Duodenal mucosa (tissue), 2 donors: ENCODE results near the gene TSC2.
A peak's percentile ranks its signal among the peaks of the same experiment; 100 is the strongest.

Source experiments
- H3K27ac ChIP-seq: one replicate; pipeline ENCODE4 v1.7.0; 2013; ENCODE audit warnings: low read depth, low read length
- H3K27me3 ChIP-seq, 2 donors: one replicate each; pipeline ENCODE4 v1.7.0; 2013; ENCODE audit warnings: low read length in 2 of 2, control low read depth in 1 of 2; ENCODE audit not compliant: insufficient read depth in 2 of 2, control insufficient read depth in 1 of 2
- H3K36me3 ChIP-seq, 2 donors: one replicate each; pipeline ENCODE4 v1.7.0; 2013; ENCODE audit warnings: low read length in 2 of 2, control low read depth in 1 of 2; ENCODE audit not compliant: insufficient read depth in 2 of 2, control insufficient read depth in 1 of 2
- H3K4me1 ChIP-seq, 2 donors: one replicate each; pipeline ENCODE4 v1.7.0; 2013; ENCODE audit warnings: low read length in 2 of 2, control low read depth in 1 of 2; ENCODE audit not compliant: insufficient read depth in 2 of 2, control insufficient read depth in 1 of 2
- H3K4me3 ChIP-seq, 2 donors: one replicate each; pipeline ENCODE4 v1.7.0; 2013; ENCODE audit warnings: low read length in 2 of 2, low read depth in 1 of 2
- H3K9ac ChIP-seq, 2 donors: one replicate each; pipeline ENCODE4 v1.7.0; 2013; ENCODE audit warnings: low read length in 2 of 2, low read depth in 1 of 2
- H3K9me3 ChIP-seq, 2 donors: one replicate each; pipeline ENCODE4 v1.7.0; 2013; ENCODE audit warnings: low read length in 2 of 2, control low read depth in 1 of 2; ENCODE audit not compliant: control insufficient read depth in 1 of 2

The TSC2 gene

DNA sequence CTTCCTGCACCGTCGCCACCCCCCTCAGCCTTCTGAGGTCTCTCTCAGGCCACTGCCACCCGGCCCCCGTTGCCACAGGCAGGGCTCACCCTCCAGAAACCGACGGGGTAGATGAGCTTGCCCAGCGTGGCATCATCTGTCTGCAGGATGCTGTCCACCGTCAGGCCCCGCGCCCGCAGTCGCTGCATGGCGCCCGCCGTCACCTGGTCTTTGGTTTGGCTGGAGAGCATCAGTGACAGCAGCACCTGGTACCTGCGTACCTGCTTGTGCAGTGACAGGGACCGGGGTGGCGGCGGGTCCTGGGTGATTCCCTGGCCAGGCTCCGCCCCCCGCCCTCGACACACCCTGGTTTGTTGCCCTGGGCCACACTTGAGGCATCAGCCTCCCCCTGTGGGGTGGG is 3.2 kb upstream of the TSC2 start:
- Histone ChIP-seq H3K4me3 (no peak overlapping the region), H3K4me1 (peaks cover 33 to 55% of the 10 kb centered on the region in 2 donors), H3K9me3 (no peaks in the 10 kb centered on the region), H3K27ac (no peak overlapping the region), H3K36me3 (no peaks in the 10 kb centered on the region), H3K9ac (no peak overlapping the region), H3K27me3 (no peaks in the 10 kb centered on the region)

DNA sequence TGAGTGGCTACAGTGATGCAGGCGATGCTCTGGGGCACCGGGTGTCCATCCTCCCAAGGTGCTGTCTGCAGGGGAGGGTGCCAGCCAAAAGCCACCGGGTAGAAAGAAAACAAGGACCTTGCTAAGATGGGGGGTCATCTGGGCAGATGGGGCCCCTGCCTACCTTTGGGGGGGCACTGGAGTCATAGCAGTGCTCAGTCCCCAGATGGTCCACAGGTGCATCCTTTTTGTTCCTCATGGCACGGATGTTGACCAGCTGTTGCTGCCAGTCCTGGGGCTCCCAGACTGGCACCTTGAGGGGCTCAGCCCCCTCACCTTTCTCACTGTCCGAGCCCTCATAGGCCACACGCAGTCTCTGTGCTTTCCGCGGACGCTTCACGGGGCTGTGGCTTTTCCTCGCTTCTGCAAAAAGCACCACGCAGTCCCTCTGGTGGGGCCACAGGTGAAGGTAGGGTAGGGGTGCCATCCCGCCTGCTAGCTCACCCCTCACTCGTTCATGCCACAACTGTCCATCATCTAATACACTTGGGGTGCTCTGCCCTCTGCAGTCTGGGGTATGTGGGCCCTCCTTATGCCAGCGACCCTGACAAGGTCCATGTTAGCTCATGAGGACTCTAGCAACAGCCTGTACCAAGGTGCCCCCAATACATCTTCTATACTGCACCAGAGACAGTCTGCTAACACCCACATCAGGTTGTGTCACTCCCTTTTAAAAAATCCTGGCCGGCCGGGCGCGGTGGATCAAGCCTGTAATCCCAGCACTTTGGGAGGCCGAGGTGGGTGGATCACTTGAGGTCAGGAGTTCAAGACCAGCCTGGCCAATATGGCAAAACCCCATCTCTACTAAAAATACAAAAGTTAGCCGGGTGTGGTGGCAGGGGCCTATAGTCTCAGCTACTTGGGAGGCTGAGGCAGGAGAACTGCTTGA is 1.6 kb upstream of the TSC2 start:
- Histone ChIP-seq H3K27ac (no peak overlapping the region), H3K4me3 (no peak overlapping the region), H3K9ac (peak overlapping the region in 1 of 2 donors; percentile 38), H3K36me3 (peaks cover 2 to 11% of the 10 kb centered on the region in 2 donors), H3K9me3 (no peaks in the 10 kb centered on the region), H3K27me3 (no peaks in the 10 kb centered on the region), H3K4me1 (peaks cover 23 to 47% of the 10 kb centered on the region in 2 donors)

DNA sequence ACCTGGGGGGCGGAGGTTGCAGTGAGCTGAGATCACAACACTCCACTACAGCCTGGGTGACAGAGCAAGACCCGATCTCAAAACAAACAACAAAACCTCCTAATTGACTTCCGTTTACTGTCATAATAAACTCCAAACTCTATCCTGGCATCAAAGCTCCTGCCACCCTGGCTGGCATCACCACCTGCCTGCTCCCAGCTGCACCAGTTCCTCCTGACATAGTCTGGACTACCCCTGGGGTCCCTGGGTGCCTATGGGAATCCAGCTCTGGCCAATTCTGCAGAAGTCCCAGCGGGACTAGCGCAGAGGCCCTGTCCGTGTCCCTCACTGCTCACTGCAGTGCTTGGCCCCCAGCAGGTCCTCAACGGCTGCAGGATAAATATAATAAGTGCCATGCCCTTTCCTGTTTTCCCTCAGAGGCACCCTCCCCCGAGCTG is 874 bp upstream of the TSC2 start:
- H3K4me3 ChIP-seq = peak overlapping the region; percentile 79 to 85
- no peaks in the 10 kb centered on the region for H3K9me3 ChIP-seq
- H3K36me3 ChIP-seq = peaks cover 6 to 18% of the 10 kb centered on the region in 2 donors
- H3K27me3 ChIP-seq = no peaks in the 10 kb centered on the region
- peak overlapping the region; percentile 13 to 22 for H3K9ac ChIP-seq
- peaks cover 22 to 45% of the 10 kb centered on the region in 2 donors for H3K4me1 ChIP-seq
- no peak overlapping the region for H3K27ac ChIP-seq

DNA sequence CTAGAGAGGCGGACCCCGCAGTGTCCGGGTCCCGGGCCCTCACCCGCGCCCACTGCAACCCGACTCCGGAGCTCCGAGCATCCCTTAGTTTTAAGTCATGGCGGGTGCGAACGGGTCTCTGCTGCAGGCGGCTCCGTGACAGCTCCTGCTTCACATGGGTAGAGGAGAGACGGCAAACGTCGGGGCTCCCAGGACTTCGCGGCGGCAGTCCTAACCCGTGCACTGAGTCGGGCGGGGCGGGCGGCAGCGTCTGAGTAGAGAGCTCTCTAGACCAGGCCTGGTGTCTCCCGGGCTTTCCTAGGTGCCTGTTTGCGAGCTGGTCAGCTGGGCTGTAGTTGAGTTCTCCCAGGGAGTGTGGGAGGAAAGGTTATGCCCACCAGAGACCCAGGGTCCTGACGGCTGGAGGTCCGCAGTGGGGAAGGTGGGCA is 345 bp downstream of the TSC2 start:
- Histone ChIP-seq H3K9me3 (no peaks in the 10 kb centered on the region), H3K36me3 (peaks cover 6 to 28% of the 10 kb centered on the region in 2 donors), H3K27me3 (no peaks in the 10 kb centered on the region), H3K9ac (peak overlapping the region; percentile 22 to 71), H3K27ac (no peak overlapping the region), H3K4me1 (peaks cover 20 to 39% of the 10 kb centered on the region in 2 donors), H3K4me3 (peak overlapping the region; percentile 79 to 85)

DNA sequence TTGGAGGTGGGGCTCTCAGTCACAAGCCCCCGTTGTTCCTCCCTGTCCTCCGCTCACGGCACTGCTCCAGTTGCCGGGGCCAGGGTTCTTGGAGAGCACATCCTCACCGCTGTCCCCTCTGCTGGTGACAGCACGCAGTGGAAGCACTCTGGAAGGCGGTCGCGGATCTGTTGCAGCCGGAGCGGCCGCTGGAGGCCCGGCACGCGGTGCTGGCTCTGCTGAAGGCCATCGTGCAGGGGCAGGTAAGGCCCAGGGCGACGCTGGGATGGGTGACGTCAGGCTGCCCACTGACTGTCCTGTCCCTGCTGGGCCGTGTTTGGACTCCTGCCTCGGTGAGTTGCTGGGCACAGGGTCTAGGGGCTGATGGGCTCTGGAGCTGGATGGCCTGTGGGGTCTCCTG is 5.4 kb downstream of the TSC2 start:
- Histone ChIP-seq H3K27me3 (no peaks in the 10 kb centered on the region), H3K36me3 (peaks cover 9 to 57% of the 10 kb centered on the region in 2 donors), H3K9ac (no peak overlapping the region), H3K4me3 (no peak overlapping the region), H3K9me3 (no peaks in the 10 kb centered on the region), H3K27ac (no peak overlapping the region), H3K4me1 (peaks cover 17% of the 10 kb centered on the region in 2 donors)

DNA sequence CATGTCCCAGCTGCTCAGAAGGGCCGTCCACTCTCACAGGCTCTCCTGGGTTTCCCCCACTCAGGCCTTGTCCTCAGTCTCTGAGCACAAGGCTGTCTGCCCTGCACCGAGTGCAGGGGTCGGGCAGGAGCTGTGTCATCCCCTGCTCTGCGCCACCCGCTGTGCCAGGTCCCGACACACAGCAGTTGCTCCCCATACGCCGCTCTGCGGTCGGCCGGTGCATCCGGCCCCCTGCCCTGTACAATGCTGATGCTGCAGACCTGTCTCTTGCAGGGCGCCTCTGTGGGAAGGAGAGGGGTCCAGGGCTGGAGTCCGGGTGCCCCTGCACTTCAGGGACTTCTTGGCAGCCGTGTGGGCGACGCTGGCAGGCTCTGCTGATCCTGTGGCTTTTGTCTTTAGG is 6.1 kb downstream of the TSC2 start:
- Histone ChIP-seq H3K27me3 (no peaks in the 10 kb centered on the region), H3K4me3 (no peak overlapping the region), H3K27ac (no peak overlapping the region), H3K36me3 (peaks cover 9 to 64% of the 10 kb centered on the region in 2 donors), H3K9me3 (no peaks in the 10 kb centered on the region), H3K4me1 (peaks cover 10 to 11% of the 10 kb centered on the region in 2 donors), H3K9ac (no peak overlapping the region)

DNA sequence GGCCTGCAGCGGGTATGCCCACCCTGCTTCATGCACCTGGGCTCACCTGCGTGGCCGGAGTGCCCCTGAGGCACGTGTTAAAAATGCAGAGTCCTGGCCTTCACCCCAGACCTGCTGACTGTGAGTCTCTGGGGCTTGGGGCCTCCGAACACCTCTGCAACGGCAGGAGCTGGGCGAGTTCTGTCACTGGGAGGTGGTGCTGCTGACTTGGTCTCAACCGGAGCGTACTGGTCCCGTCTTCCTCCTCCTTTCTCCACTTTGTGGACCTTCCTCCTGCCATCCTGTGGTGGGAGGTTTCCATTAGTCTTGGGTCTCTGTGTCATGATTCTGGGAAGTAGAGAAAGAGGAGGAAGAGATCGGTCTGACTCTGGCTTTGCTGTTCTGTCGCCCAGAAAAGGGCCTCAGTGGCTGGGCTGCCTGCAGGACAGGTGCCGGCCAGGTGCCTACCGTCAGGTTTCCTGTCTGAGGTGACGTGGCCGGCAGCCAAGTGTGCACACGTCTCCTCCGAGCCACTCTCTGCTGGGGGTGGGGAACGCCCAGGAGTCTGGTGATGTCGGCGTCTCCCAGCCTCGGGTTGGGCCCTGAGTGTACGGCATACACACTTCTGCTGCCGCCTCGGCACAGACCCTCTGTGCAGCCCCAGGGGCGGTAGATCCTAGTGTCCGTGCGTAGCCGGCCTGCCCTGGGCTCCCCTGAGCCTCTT is 6.9 kb downstream of the TSC2 start:
- peak overlapping the region in 1 of 2 donors; percentile 33 for H3K9ac ChIP-seq
- peaks cover 7 to 9% of the 10 kb centered on the region in 2 donors for H3K4me1 ChIP-seq
- H3K4me3 ChIP-seq = no peak overlapping the region
- peak overlapping the region; percentile 11 for H3K27ac ChIP-seq
- H3K36me3 ChIP-seq = peaks cover 9 to 64% of the 10 kb centered on the region in 2 donors
- H3K9me3 ChIP-seq = no peaks in the 10 kb centered on the region
- no peaks in the 10 kb centered on the region for H3K27me3 ChIP-seq

DNA sequence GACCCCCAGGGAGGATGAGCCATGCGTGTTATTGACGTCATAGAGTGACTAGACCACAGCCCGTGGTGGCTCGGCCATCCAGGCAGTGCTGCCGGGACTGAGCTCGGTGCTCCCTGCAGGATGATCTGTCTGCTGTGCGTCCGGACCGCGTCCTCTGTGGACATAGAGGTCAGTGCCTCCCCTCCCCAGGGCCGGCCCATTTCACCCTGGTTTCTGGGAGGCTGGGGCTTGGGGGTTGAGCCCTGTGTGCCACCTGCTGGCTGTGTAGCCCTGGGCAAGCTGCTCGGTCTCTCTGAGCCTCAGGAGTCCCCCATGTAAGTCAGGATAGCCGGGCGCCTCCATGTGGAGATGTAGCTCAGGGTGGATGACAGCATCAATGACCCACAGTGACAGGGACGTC is 8.3 kb downstream of the TSC2 start:
- H3K9ac ChIP-seq = no peak overlapping the region
- no peaks in the 10 kb centered on the region for H3K27me3 ChIP-seq
- no peak overlapping the region for H3K27ac ChIP-seq
- peaks cover 7 to 9% of the 10 kb centered on the region in 2 donors for H3K4me1 ChIP-seq
- no peak overlapping the region for H3K4me3 ChIP-seq
- H3K9me3 ChIP-seq = no peaks in the 10 kb centered on the region
- H3K36me3 ChIP-seq = peaks cover 8 to 67% of the 10 kb centered on the region in 2 donors

DNA sequence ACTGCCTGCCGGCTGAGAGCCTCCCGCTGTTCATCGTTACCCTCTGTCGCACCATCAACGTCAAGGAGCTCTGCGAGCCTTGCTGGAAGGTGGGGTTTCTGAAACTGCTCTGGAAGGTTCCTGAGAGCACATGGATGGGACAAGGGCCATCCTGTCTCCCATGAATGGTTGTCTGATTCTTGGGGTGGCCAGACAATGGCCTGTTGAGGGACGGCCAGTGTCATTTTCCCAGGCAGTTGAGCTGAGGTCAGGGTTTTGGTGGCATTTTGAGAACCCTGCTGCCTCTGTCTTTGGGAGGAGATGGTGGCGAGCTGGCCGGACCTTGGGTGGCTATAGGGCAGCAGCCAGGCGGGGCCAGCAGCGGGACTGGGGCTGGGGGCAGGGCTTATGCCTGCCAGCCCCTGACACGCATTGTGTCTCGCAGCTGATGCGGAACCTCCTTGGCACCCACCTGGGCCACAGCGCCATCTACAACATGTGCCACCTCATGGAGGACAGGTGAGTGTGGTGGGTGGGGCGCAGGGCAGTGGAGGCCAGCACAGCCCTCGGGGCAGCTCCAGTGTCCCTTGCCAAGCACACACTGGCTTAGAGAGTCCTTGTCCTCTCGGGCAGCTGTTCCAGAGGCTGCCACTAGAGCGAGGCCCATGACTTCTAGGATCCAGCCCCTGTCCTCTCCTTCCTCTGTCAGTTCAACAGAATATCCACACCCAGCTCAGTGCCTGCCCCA is 9.1 kb downstream of the TSC2 start:
- Histone ChIP-seq H3K27ac (no peak overlapping the region), H3K36me3 (peaks cover 2 to 67% of the 10 kb centered on the region in 2 donors), H3K9me3 (no peaks in the 10 kb centered on the region)

More for the DNA sequence above, 9.1 kb downstream of the TSC2 start:
- Histone ChIP-seq H3K4me3 (no peak overlapping the region), H3K4me1 (peaks cover 7 to 9% of the 10 kb centered on the region in 2 donors), H3K27me3 (no peaks in the 10 kb centered on the region), H3K9ac (no peak overlapping the region)
